K562 (cell line): Measurements from ENCODE around the gene KIF26B. TPM values are rescaled to one million over a fixed set of nuclear protein-coding genes. Genes with fewer than 3 reads are reported as not detected.

Source experiments
- ATAC-seq: fragments of 200-7000 bp; cut with Tn5 transposase; 3 replicates; pipeline ENCODE4 v1.9.1; 2020; ENCODE audit warnings: moderate library complexity
- BruUV-seq: library from RNA; stranded (reverse); fragments of 400-500 nt; replicated peaks from 2 replicates; lab custom pipeline; 2021; lab: Mats Ljungman, UMichigan
- CTCF ChIA-PET: fragments of 300-600 bp; formaldehyde crosslinking; extraction: SDS; loops from one replicate; lab custom pipeline; 2021; ENCODE audit warnings: low intra/inter-chr PET ratio; lab: Yijun Ruan, JAX
- POLR2A ChIA-PET: fragments of 300-600, 350-650 bp; sonication (Branson Sonifier 250); formaldehyde crosslinking; extraction: SDS; loops from one replicate; lab custom pipeline; 2021; ENCODE audit warnings: antibody characterized with exemption, inconsistent platforms; lab: Yijun Ruan, JAX
- DNase-seq, 4 experiments: peaks; one replicate each; pipeline versions ENCODE4 v3.0.0 to v3.0.0-alpha.2; 2011 to 2018; ENCODE audit warnings: low spot score in 3 of 4, mixed read lengths in 3 of 4; ENCODE audit errors: extremely low read depth in 1 of 4
- FAIRE-seq: peaks from 2 replicates; lab custom pipeline; 2011; peaks lifted over from hg19 to GRCh38; lab: Jason Lieb, UNC
- H2AFZ ChIP-seq: 2 replicates; pipeline ENCODE4 v1.6.0; 2011; ENCODE audit warnings: low read depth, low read length, control low read depth, inconsistent platforms
- H3K27ac ChIP-seq: fragments of 200-600 bp; 3 replicates; pipeline ENCODE4 v1.8.0; 2011; ENCODE audit warnings: low read depth, mild to moderate bottlenecking, control low read depth, inconsistent platforms, low read length, moderate library complexity, mixed read lengths; ENCODE audit errors: extremely low read depth
- H3K27me3 ChIP-seq, 2 experiments: fragments of 300-600 bp in 1 of 2; 2 replicates in 1 of 2; 3 replicates in 1 of 2; pipeline versions ENCODE4 v1.6.0 to v1.8.0; 2011; ENCODE audit warnings: inconsistent platforms in 2 of 2, low read length in 2 of 2, mild to moderate bottlenecking in 1 of 2, mixed read lengths in 1 of 2, moderate library complexity in 1 of 2; ENCODE audit not compliant: control insufficient read depth in 2 of 2, insufficient read depth in 2 of 2
- H3K36me3 ChIP-seq: fragments of 300-600 bp; 3 replicates; pipeline ENCODE4 v1.8.0; 2011; ENCODE audit warnings: mild to moderate bottlenecking, low read length, inconsistent platforms; ENCODE audit not compliant: control insufficient read depth, insufficient read depth
- H3K4me1 ChIP-seq, 2 experiments: fragments of 200-600 bp in 1 of 2; replicated peaks in 1 of 2; 2 replicates in 1 of 2; 3 replicates in 1 of 2; pipeline versions ENCODE4 v1.5.1 to v1.8.0; 2011; ENCODE audit warnings: inconsistent platforms in 2 of 2, low read length in 2 of 2, mild to moderate bottlenecking in 1 of 2, mixed read lengths in 1 of 2, moderate library complexity in 1 of 2; ENCODE audit not compliant: control insufficient read depth in 2 of 2, insufficient read depth in 2 of 2
- H3K4me2 ChIP-seq: 2 replicates; pipeline ENCODE4 v1.6.1; 2011; ENCODE audit warnings: low read length, control low read depth, inconsistent platforms, mixed read lengths; ENCODE audit not compliant: insufficient read depth
- H3K4me3 ChIP-seq: fragments of 200-600 bp; sonication (generic), shearing (Covaris generic); 2 replicates; pipeline ENCODE4 v1.5.1; 2016; ENCODE audit warnings: control low read depth, inconsistent platforms
- H3K79me2 ChIP-seq: fragments of 200-600 bp; 3 replicates; pipeline ENCODE4 v1.8.0; 2011; ENCODE audit warnings: low read length, inconsistent platforms; ENCODE audit not compliant: control insufficient read depth, insufficient read depth
- H3K9ac ChIP-seq, 2 experiments: 2 replicates each; pipeline versions ENCODE4 v1.6.0 to v1.6.1; 2011; ENCODE audit warnings: low read depth in 2 of 2, low read length in 2 of 2, control low read depth in 1 of 2, inconsistent platforms in 1 of 2, mild to moderate bottlenecking in 1 of 2, mixed read lengths in 1 of 2; ENCODE audit not compliant: insufficient read depth in 1 of 2
- H3K9me1 ChIP-seq: one replicate; pipeline ENCODE4 v1.6.0; 2011; ENCODE audit warnings: inconsistent platforms, mild to moderate bottlenecking, low read length, moderate library complexity; ENCODE audit not compliant: control insufficient read depth, insufficient read depth
- H3K9me3 ChIP-seq: replicated peaks from 2 replicates; pipeline ENCODE4 v1.5.1; 2011; ENCODE audit warnings: low read depth, low read length, inconsistent platforms; ENCODE audit not compliant: control insufficient read depth, insufficient read depth
- H4K20me1 ChIP-seq: replicated peaks from 2 replicates; pipeline ENCODE4 v1.6.1; 2011; ENCODE audit warnings: low read length, inconsistent platforms, mixed read lengths; ENCODE audit not compliant: control insufficient read depth, insufficient read depth
- PYGO2 ChIP-seq: fragments of 450-650 bp; IDR thresholded peaks from 2 replicates; pipeline ENCODE4 v1.6.1; 2016; ENCODE audit warnings: mild to moderate bottlenecking, missing genetic modification characterization, moderate library complexity, missing compliant biosample characterization
- SMAD3 ChIP-seq: fragments of 450-650 bp; formaldehyde crosslinking; conservative IDR thresholded peaks from 2 replicates; pipeline ENCODE4 v1.4.0; 2020; ENCODE audit warnings: mild to moderate bottlenecking
- ZNF253 ChIP-seq: fragments of 250-450 bp; sonication (Bioruptor Pico); conservative IDR thresholded peaks from 2 replicates; pipeline ENCODE4 v1.6.1; 2021; ENCODE audit warnings: mild to moderate bottlenecking
- ZNF445 ChIP-seq: fragments of 250-450 bp; sonication (Bioruptor Pico); IDR thresholded peaks from 2 replicates; pipeline ENCODE4 v1.4.0; 2020; ENCODE audit warnings: low read depth, mild to moderate bottlenecking, moderate library complexity
- WGBS: fragments of 100-300 bp; shearing (Covaris generic); methylation state at CpG from one replicate; pipeline ENCODE4 v1.1.6; 2016; ENCODE audit warnings: low coverage, mixed read lengths; ENCODE audit not compliant: insufficient coverage; ENCODE audit errors: missing lambda C conversion rate; 5-methylcytosine and 5-hydroxymethylcytosine counted together
- in situ Hi-C: fragments of 300-500 bp; cut with MboI; formaldehyde crosslinking; loops from 4 replicates; pipeline ENCODE4 v1.15.0; 2018; ENCODE audit warnings: inconsistent platforms, mixed read lengths
- intact Hi-C: fragments of 100-400 bp; cut with micrococcal nuclease; formaldehyde crosslinking; loops from 2 replicates; pipeline ENCODE4 v1.14.2; 2022
- polyA plus RNA-seq, 8 experiments: library from polyadenylated mRNA; depleted of rRNA in 4 of 8; stranded (reverse) in 5 of 8; unstranded in 3 of 8; fragments of >200 nt; fragmentation: Nextera tagmentation in 2 of 8; fragmentation: Illumina TruSeq in 1 of 8; extraction: Ambion mirVana in 2 of 8; extraction: Trizol in 1 of 8; gene quantifications; 2 replicates each; pipeline versions ENCODE4 v1.2.1 to v1.2.3, GENCODE V29; 2011 to 2014; ENCODE audit warnings: inconsistent platforms in 1 of 8, missing spikeins in 1 of 8
- total RNA-seq, 7 experiments: library from RNA; depleted of rRNA in 6 of 7; stranded (reverse); fragments of >200 nt in 6 of 7; fragmentation: Illumina TruSeq in 2 of 7; extraction: Trizol in 2 of 7; gene quantifications; 2 replicates each; pipeline versions ENCODE4 v1.2.1 to v1.2.3, GENCODE V29; 2011 to 2021; ENCODE audit warnings: low replicate concordance in 1 of 7
- TF ChIP-seq, protein P1 (sequence below): fragments of 450-650 bp; formaldehyde crosslinking; IDR thresholded peaks from 2 replicates; pipeline ENCODE4 v1.4.0; 2022; ENCODE audit warnings: mild to moderate bottlenecking, moderate library complexity
- TF ChIP-seq, protein P2 (sequence below): sonication (generic); formaldehyde crosslinking; IDR thresholded peaks from 2 replicates; pipeline ENCODE4 v1.8.0; 2023; ENCODE audit warnings: mild to moderate bottlenecking, missing genetic modification reagents
- TF ChIP-seq, protein P3 (sequence below): sonication (generic); formaldehyde crosslinking; IDR thresholded peaks from 2 replicates; pipeline ENCODE4 v1.9.0; 2022; ENCODE audit warnings: mild to moderate bottlenecking, missing genetic modification reagents

KIF26B gene
- total and polyA plus RNA-seq, 9 of the 15 experiments (the other 6 are each of a cell fraction or from before 2014, with no cell fraction given) = 0.02 to 0.08 (median 0.03) TPM; not detected in 6

DNA sequence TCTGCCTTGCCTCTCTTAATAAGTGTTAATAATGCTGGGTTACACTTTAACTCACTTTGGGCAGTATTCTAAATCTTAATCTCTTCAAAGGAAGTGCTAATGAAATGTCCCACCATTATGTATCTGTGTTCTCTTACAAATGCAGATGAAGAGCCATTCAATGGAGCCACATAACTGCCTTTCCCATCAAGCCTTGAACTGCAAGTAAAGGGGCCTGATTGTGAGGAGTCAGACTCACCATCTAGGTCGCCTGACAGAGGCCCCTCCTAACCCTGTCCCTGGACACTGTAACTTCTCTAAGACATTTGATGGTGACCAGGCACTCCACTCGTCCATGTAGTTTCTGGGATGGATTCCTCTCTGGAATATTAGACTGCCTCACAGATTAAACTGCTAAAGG, 329.4 kb downstream of the KIF26B start:
- Histone ChIP-seq H3K79me2 (no peaks in the 10 kb centered on the region), H3K9me3 (no peaks in the 10 kb centered on the region), H3K36me3 (no peaks in the 10 kb centered on the region), H3K9me1 (no peaks in the 10 kb centered on the region), H3K4me2 (no peak overlapping the region), H3K27me3 (peaks cover 9 to 54% of the 10 kb centered on the region in 2 experiments; a peak in 4 of 5 replicates), H2AFZ (no peak overlapping the region), H4K20me1 (no peaks in the 10 kb centered on the region), H3K27ac (no peak overlapping the region), H3K9ac (no peak overlapping the region), H3K4me1 (no peaks in the 10 kb centered on the region), H3K4me3 (no peak overlapping the region)
- DNase-seq = no peak
- TF ChIP-seq ZNF445 (no peak), SMAD3 (CRISPR knock-in tag) (no peak), PYGO2 (tag) (no peak), ZNF253 (no peak)
- TF ChIP-seq, protein P1, sequence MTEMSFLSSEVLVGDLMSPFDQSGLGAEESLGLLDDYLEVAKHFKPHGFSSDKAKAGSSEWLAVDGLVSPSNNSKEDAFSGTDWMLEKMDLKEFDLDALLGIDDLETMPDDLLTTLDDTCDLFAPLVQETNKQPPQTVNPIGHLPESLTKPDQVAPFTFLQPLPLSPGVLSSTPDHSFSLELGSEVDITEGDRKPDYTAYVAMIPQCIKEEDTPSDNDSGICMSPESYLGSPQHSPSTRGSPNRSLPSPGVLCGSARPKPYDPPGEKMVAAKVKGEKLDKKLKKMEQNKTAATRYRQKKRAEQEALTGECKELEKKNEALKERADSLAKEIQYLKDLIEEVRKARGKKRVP = no peak
- TF ChIP-seq, protein P2, sequence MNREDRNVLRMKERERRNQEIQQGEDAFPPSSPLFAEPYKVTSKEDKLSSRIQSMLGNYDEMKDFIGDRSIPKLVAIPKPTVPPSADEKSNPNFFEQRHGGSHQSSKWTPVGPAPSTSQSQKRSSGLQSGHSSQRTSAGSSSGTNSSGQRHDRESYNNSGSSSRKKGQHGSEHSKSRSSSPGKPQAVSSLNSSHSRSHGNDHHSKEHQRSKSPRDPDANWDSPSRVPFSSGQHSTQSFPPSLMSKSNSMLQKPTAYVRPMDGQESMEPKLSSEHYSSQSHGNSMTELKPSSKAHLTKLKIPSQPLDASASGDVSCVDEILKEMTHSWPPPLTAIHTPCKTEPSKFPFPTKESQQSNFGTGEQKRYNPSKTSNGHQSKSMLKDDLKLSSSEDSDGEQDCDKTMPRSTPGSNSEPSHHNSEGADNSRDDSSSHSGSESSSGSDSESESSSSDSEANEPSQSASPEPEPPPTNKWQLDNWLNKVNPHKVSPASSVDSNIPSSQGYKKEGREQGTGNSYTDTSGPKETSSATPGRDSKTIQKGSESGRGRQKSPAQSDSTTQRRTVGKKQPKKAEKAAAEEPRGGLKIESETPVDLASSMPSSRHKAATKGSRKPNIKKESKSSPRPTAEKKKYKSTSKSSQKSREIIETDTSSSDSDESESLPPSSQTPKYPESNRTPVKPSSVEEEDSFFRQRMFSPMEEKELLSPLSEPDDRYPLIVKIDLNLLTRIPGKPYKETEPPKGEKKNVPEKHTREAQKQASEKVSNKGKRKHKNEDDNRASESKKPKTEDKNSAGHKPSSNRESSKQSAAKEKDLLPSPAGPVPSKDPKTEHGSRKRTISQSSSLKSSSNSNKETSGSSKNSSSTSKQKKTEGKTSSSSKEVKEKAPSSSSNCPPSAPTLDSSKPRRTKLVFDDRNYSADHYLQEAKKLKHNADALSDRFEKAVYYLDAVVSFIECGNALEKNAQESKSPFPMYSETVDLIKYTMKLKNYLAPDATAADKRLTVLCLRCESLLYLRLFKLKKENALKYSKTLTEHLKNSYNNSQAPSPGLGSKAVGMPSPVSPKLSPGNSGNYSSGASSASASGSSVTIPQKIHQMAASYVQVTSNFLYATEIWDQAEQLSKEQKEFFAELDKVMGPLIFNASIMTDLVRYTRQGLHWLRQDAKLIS (CRISPR knock-in tag) = no peak
- TF ChIP-seq, protein P3, sequence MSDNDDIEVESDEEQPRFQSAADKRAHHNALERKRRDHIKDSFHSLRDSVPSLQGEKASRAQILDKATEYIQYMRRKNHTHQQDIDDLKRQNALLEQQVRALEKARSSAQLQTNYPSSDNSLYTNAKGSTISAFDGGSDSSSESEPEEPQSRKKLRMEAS = no peak
- no peak for FAIRE-seq
- no peak for ATAC-seq
- POLR2A ChIA-PET = no interaction called here
- in situ Hi-C loops (no loop called here), intact Hi-C loops (no loop called here)
- CTCF ChIA-PET = no interaction called here
- 0% methylated on average over 2 of the region's 2 CpGs for WGBS
- no TSS peak for BruUV-seq
